DMS153 (cell line): ENCODE measurements around the gene NR2F6.
"Not testable (repeated sequence)": the region's sequence is repeated elsewhere in the genome, so short reads cannot be mapped to it uniquely, and the experiment has no call there.

Source experiments
- DNase-seq: peaks from one replicate; lab custom pipeline; 2025; lab: John Stamatoyannopoulos, UW

NR2F6 gene

DNA sequence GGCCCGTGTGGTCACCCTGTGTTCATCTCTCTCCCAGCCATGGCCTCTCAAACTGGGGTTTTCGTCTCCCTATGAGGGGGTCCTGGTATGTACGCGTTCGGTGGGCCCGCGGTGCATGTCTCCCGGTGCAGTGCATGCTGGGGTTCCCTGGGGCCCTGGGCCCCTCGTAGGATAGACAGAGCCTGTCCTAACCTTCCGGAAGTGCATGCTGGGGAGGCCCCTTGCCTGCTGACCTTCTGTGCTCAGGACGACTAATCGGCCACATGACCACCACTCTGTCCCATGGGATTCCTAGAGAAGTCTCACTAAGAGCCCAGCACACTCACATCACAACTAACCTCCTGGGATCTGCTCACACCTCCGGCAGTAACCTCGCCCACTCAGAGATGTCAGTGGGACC lies 35.4 kb downstream of the NR2F6 start:
- DNase-seq = no peak

DNA sequence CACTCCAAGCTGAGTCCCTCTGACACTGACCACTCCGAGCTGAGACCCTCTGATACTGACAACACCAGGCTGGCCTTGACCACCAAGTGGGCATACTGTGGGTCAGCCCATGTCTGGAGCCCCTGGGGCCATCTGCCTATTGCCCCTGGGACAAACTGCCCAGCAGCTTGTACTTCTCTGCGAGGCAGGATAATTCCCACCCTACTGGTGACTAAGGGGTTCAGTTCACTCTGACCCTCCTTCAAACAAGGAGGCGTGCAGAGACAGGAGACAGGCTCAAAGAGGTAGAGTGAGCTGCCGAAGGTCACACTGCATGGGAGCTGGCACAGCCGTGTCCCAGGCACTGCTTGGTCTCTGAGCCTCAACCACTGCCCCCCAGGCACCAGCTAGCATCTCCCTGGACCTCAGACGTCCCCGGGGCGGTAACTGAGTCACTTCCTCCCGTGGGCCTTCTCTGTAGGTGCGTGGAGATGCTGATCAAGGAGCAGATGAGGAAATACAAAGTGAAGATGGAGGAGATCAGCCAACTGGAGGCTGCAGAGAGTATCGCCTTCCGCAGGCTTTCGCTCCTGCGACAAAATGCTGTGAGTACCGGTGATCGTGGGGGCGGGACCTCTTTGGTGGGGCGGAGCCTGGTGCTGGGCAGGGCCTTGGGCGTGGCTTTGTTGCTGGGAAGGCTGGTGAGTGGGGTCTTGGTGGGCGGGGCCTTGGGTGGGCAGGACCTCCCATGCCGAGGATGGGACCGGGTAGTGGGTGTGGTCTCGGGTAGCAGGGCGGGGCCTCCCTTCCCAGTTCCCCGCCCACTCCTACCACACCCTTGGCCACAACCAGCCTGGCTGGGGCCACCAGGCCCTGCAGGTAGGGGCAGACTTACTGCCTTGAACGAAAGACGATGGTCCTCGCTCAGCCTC lies 36.3 kb downstream of the NR2F6 start:
- peak; percentile 12 for DNase-seq

DNA sequence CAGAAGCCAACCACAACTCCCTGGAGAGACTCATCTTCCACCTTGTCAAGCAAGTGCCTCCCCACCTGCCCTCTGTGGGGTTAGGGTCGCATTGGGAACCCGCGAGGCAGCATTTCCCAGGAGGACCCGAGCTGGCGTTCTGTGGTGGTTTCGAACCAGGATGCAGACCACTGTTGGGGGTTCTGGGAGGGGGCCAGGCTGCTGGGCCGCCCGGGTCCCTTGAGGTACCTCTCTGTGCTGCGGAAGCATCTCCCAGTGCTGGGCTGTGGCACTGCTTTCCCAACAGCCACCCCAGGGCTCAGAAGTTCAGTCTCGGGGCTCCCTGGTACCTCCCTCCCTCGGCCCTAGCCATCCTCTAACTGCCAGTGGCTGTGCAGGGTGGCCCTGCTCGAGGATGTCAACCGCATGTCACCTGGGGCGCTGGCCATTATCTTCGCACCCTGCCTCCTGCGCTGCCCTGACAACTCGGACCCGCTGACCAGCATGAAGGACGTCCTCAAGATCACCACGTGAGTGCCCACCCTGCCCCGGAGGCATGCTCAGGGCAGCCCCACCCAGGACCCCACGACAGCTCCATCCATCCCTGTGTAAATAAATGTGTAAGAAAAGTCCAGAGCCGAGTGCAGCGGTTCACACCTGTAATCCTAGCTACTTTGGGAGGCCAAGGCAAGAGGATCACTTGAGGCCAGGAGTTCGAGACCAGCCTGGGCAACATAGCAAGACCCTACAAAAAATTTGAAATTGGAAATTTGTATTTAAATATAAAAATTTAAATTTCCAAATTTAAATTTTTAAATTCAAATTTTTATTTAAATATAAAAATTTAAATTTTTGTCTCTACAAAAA lies 38.8 kb downstream of the NR2F6 start:
- no peak for DNase-seq

DNA sequence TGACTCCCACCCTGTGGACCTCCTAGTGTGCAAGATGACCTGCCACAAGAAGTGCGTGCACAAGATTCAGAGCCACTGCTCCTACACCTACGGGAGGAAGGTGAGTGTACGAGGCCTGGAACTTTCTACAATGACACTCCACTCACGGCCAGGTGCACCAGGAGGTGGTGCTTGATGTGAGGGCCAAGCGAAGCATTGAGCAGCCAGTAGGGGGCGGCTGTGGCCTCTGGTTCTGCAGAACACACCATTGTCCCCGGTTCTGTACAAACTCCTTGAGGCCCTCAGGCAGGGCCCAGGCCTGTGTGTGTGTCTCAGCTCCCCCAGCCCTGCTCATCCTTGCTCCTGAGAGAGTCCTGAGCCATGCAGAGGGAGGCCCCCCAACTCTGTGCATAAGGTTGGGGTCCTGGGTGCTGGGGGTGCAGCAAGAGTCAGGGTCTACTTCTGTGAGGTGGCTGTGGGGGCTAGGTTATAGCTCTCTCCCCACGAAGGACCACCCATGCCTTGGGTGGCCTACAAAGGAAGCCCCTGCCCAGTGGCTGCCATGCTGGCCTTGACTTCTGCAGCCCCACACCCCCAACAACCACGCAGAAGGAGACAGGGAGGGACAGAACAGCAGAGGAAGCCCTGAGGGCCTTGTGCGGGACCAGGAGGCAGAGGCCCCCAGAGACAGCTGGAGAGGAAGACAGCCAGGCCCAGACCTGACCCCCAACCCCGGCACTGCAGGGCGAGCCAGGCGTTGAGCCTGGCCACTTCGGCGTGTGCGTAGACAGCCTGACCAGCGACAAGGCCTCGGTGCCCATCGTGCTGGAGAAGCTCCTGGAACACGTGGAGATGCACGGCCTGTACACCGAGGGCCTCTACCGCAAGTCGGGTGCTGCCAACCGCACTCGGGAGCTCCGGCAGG lies 40.2 kb downstream of the NR2F6 start:
- DNase-seq = no peak

DNA sequence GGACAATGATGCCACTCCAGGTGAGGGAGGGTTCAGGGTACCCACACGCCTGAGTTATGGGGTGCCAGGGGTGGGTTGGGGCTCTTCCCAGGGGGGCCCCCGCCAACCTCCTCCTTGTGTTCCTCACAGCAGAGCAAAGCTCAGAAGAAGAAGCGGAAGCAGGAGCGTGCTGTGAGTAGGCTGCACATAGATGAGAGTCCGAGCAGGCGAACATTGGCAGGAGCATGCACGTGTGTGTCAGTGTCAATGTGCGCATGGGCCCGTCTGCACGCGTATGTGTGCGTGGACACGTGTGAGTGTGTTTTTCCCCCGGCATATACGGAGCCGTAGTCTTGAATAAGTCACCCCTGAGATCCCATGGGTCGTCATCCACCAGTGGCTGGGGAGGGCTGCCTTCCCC lies 43.0 kb downstream of the NR2F6 start:
- no peak for DNase-seq

DNA sequence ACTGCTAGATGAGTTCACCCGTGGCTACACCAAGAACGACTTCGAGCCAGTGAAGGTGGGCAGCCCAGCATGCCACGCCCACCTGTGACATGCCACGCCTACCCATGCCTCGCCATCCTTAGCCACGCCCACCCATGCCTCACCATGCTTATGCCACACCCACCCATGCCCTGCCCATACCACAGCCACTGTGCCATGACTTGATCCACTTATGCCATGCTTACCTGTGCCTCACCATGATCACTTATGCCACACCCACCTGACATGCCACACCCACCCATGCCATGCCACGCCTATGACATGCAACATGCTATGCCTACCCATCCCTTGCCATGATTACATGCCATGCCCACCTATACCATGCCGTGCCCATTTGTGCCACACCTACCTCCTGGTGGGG lies 43.5 kb downstream of the NR2F6 start:
- no peak for DNase-seq

DNA sequence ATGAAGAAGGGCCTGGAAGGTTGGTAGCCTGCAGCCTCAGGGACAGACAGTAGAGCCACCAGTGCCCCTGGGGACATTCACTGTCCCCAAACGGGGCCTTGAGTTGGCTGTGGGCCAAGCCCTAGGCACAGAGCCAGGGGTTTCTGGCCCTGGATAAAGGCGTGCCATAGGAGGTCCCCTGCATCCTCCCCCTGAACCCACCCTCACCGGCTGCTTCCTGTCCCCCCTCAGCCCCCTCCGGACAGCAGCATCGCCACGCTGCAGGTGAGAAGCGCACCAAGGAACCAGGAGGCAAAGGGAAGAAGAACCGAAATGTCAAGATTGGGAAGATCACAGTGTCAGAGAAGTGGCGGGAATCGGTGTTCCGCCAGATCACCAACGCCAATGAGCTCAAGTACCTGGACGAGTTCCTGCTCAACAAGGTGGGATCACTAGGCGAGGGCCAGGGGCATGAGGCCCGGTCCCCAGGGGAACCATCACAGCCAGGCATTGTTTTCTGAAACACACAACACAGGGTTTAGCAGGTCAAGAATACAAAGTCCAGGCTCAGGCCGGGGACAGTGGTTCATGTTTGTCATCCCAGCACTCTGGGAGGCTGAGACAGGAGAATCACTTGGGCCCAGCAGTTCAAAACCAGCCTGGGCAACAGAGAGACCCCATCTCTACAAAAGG lies 45.2 kb downstream of the NR2F6 start:
- DNase-seq = no peak

DNA sequence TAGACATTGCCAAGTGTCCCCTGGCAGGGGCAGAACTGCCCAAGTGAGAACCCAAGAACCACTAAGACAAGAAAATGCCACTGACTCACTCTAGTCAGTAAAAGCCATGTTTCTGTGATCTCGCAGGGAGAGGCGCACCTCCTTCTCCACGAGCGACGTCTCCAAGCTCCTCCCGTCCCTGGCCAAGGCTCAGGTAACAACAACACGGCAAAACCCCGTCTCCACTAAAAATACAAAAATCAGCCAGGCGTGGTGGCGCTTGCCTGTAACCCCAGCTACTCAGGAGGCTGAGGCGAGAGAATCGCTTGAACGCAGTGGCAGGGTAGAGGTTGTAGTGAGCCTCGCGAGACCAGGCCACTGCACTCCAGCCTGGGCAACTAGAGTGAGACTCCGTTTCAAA lies 48.1 kb downstream of the NR2F6 start:
- no peak for DNase-seq

DNA sequence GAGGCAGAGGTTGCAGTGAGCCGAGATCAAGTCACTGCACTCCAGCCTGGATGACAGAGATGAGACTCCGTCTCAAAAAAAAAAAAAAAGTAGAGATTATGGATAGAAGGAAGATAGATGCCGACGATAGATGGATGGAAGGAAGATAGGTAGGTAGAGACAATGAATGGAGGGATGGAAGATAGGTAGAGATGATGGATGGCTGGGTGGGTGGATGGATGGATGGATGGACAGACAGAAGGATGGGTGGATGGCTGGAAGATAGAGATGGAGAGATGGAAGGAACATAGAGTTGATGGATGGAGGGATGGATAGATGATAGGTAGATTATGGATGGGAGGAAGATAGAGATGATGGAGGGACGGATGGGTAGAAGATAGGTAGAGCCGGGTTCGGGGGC lies 49.1 kb downstream of the NR2F6 start:
- no peak for DNase-seq

DNA sequence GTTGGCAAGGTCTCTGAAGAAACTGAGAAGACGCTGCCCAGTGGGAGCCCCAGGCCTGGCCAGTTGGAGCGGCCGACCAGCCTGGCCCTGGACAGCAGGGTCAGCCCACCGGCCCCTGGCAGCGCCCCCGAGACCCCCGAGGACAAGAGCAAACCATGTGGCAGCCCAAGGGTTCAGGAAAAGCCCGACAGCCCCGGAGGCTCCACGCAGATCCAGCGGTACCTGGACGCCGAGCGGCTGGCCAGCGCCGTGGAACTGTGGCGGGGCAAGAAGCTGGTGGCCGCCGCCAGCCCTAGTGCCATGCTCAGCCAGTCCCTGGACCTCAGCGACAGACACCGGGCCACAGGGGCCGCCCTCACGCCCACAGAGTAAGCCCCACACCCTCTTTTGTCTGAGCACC lies 50.6 kb downstream of the NR2F6 start:
- no peak for DNase-seq

DNA sequence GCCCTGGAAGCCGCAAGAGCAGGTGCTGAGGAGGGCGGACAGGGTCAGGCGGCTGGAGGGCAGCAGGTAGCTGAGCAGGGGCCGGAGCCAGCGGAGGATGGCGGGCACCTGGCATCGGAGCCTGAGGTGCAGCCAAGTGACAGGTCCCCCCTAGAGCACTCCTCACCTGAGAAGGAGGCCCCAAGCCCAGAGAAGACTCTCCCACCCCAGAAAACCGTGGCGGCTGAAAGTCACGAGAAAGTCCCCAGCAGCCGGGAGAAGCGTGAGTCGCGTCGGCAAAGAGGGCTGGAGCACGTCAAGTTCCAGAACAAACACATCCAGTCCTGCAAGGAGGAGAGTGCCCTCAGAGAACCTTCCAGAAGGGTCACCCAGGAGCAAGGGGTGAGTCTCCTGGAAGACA lies 51.1 kb downstream of the NR2F6 start:
- no peak for DNase-seq

DNA sequence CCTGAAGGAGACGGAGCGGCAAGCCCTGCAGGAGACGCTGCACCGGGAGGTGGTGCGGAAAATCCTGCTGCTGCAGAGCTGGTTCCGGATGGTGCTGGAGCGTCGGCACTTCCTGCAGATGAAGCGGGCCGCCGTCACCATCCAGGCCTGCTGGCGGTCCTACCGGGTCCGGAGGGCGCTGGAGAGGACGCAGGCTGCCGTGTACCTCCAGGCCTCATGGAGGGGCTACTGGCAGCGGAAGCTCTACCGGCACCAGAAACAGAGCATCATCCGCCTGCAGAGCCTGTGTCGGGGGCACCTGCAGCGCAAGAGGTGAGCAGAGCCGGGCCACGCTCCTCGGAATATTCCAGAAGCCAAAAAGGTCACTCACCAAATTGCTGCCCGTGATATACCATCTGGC lies 53.0 kb downstream of the NR2F6 start:
- DNase-seq = no peak

DNA sequence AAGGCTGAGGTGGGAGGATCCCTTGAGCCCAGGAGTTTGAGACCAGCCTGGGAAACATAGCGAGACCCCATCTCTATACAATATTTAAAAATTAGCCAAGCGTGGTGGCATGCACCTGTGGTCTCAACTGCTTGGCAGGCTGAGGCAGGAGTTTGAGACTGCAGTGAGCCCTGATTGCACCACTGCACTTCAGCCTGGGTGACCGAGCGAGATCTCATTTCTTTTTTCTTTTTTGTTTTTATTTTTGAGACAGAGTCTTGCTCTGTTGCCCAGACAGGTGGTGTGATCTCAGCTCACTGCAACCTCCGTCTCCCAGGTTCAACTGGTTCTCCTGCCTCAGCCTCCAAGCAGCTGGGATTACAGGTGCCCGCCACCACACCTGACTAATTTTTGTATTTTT lies 54.0 kb downstream of the NR2F6 start:
- DNase-seq = not testable (repeated sequence)

DNA sequence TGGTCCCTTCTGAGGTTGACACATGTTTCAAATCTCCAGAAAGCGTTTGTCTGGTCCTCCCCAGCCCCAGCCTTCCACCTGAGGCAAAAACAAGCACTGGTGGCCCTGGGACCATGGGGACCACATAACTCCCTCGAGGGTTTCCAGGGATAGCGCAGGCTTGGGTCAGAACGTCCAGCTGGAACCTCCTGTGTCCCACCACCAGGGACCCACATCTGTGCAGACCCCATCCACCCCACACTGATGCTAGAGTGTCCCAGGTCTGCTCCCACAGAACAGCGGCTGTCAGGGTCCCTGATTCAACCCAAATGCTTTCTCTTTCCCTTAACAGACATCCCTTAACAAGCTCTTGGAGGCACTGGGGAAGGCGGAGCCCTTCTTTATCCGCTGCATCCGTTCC lies 60.1 kb downstream of the NR2F6 start:
- no peak for DNase-seq

DNA sequence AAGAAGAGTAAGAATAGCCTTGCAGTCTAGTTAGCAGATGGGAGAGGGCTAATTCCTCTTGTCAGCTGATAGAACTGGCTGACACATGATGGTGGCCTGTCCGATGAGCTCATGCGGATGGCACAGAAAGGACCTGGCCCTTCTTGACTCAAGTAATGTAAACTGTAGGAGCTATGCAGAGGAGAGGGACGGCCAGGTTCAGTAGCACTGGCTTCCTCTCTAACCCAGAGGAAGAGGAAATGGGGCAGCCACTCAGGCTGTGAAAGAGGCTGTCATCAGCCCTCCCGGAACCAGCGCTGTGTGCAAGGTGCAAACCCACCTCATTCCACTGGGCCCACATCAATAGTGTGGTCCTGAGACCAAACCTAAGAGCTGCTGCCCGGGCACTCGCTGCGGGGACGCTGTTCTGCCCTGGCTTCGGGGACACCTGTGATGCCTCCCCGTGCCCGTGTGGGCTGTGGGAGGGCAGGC lies 61.3 kb downstream of the NR2F6 start:
- no peak for DNase-seq

DNA sequence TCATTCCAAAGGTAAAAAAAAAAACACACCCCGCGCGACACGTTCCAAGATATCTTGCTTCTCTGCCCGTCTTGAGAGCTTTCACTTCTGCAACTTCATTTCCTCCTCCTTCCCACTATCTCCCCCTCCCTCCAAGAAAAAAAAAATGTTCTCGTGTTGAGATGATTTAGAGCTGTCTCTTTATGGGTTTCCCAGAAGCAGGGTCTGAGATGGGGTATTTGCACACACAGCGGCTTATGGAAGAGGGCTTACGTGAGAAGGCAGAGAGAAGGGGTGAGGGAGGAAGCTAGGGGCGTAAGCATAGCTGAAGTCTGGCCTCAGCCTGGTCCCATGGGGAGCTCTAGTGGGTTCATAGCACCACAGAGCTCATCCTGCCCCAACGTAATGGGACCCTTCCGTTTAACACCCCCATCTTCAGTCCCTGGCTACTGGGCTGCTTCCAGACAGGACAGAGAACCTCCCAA lies 61.8 kb downstream of the NR2F6 start:
- no peak for DNase-seq

DNA sequence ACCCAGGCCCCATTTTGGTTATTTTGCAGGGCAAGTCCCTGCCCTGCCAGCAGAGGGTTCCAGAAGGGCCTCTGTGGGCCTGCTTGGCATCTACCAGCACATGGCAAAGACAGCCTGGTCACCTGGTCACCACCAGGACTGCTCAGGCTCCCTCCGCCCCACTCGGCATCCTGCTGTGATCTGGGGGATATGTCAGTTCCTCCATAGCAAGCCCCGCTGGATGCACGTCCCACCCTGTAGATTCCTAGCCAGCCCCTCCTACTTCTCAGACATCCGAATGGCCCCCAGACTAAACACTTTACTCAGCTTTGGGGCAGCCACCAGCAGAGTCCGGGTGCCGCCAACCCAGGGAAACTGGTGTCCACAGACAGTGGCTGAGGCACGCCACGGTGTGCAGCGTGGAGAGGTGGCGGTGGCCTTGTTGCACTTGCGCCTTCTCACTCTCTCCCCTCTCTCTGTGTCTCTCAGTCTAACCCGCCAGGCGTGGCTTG lies 62.4 kb downstream of the NR2F6 start:
- DNase-seq = no peak
